SK-N-SH treated with all-trans-retinoic acid at 6 μM for 48 hours (cell line): ENCODE data around the gene RFX3.

ENCODE experiments used
- ESRRG ChIP-seq: fragments of 250-450 bp; sonication (Bioruptor Pico); IDR thresholded peaks from 2 replicates; pipeline ENCODE4 v1.6.1; 2021; ENCODE audit warnings: mild to moderate bottlenecking
- TOX ChIP-seq: fragments of 250-450 bp; sonication (Bioruptor Pico); IDR thresholded peaks from 2 replicates; pipeline ENCODE4 v1.8.0; 2021; ENCODE audit warnings: mild to moderate bottlenecking, moderate library complexity, borderline replicate concordance

DNA sequence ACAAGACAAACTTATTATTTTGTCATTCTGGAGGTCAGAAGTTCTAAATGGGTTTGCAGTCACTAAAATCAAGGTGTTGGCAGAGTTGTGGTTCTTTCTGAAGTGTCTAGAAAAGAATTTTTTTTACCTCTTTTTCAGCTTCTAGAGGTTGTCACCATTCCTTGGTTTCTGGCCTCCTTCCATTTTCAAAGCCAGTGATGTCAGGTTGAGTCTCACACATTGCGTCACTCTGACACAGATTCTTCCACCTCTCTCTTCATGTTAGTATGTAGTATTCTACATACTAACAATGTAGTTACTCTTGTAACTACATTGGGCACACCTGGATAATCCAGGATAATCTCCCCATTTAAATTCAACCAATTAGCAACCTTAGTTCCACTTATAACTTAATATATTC, 290.3 kb downstream of the RFX3 start:
- TF ChIP-seq ESRRG (CRISPR knock-in tag) (no peak), TOX (CRISPR knock-in tag) (no peak)
